Measurements from ENCODE around the gene CCDC59. TPM values are rescaled to one million over a fixed set of nuclear protein-coding genes. Genes with fewer than 3 reads are reported as not detected.

Gene CCDC59
- total RNA-seq, 1 donor, result 47.4 TPM

DNA sequence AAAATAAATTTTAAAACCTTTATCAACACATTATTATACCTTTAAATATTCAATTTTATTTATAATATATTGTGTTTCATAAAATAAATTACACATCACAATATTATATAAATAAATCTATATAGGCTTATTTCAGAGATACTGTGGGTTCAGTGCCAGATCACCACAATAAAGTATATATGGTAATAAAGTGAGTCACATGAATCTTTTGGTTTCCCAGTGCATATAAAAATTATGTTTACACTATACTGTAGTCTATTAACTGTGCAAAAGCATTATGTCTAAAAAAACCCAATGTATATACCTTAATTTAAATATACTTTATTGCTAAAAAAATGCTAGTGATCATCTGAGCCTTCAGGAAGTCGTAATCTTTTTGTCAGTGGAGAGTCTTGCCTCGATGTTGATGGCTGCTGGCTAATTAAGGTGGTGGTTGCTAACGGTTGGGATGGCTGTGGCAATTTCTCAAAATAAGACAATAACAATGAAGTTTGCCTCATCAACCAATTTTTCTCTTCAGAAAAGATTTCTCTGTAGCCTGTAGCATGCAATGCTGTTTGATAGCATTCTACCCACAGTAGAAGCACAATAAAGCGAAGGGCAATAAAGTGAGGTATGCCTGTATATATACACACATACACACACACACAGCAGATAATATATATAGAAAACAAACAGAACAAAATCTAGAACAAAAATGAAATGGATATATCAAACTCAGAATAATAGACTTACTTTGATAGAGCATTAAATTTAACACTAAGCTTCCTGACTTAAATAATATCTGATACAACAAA lies 32.4 kb downstream of the CCDC59 start:
- H3K4me1 ChIP-seq (ENCODE audit: insufficient read depth, low read length), result no peaks in the 10 kb centered on the region
- H2AFZ ChIP-seq (ENCODE audit: low read length), result no peak overlapping the region
- H3K27me3 ChIP-seq (ENCODE audit: insufficient read depth, low read length), result no peaks in the 10 kb centered on the region
- TF ChIP-seq, protein P1, sequence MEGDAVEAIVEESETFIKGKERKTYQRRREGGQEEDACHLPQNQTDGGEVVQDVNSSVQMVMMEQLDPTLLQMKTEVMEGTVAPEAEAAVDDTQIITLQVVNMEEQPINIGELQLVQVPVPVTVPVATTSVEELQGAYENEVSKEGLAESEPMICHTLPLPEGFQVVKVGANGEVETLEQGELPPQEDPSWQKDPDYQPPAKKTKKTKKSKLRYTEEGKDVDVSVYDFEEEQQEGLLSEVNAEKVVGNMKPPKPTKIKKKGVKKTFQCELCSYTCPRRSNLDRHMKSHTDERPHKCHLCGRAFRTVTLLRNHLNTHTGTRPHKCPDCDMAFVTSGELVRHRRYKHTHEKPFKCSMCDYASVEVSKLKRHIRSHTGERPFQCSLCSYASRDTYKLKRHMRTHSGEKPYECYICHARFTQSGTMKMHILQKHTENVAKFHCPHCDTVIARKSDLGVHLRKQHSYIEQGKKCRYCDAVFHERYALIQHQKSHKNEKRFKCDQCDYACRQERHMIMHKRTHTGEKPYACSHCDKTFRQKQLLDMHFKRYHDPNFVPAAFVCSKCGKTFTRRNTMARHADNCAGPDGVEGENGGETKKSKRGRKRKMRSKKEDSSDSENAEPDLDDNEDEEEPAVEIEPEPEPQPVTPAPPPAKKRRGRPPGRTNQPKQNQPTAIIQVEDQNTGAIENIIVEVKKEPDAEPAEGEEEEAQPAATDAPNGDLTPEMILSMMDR (IDR thresholded peaks at IDR 0.05; ENCODE audit: extremely low read depth, low read depth, low read length), result no peak
- H3K4me2 ChIP-seq (ENCODE audit: insufficient read depth, low read length), result no peak overlapping the region
- H3K36me3 ChIP-seq (ENCODE audit: insufficient read depth, low read length), result no peaks in the 10 kb centered on the region
- H3K4me3 ChIP-seq (ENCODE audit: insufficient read depth, low read length), result no peak overlapping the region
- H3K27ac ChIP-seq (ENCODE audit: low read depth, low read length), result no peak overlapping the region
- no peaks in the 10 kb centered on the region for H4K20me1 ChIP-seq (ENCODE audit: insufficient read depth, low read length)
- H3K79me2 ChIP-seq (ENCODE audit: insufficient read depth, low read length), result no peaks in the 10 kb centered on the region
- no peak for DNase-seq (ENCODE audit: insufficient read length, low spot score, missing footprints)
- no peaks in the 10 kb centered on the region for H3K9me3 ChIP-seq (ENCODE audit: low read depth, low read length)

DNA sequence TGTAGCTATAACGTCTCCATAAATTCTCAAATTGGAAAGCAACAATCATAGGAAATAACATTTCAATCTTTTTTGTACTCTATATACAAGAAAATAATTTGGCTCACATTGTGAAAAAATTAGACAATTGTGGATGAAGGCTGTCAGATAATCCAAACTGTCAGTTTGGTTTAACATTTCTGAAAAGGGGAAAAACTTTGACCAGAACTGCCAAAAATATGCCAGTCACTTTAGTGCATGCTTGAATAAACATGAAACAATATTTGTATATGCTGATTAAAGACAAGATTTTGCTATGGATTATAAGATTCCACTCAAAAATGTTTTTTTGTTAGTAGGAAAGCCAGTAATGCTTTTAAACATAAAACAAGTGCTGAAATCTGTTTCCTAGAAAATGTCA lies 38.9 kb downstream of the CCDC59 start:
- TF ChIP-seq, protein P1 (IDR thresholded peaks at IDR 0.05; ENCODE audit: extremely low read depth, low read depth, low read length), result no peak
- no peak overlapping the region for H2AFZ ChIP-seq (ENCODE audit: low read length)
- no peaks in the 10 kb centered on the region for H4K20me1 ChIP-seq (ENCODE audit: insufficient read depth, low read length)
- H3K79me2 ChIP-seq (ENCODE audit: insufficient read depth, low read length), result no peaks in the 10 kb centered on the region
- no peaks in the 10 kb centered on the region for H3K36me3 ChIP-seq (ENCODE audit: insufficient read depth, low read length)
- no peak for DNase-seq (ENCODE audit: insufficient read length, low spot score, missing footprints)
- H3K9me3 ChIP-seq (ENCODE audit: low read depth, low read length), result no peaks in the 10 kb centered on the region
- no peak overlapping the region for H3K27ac ChIP-seq (ENCODE audit: low read depth, low read length)
- H3K27me3 ChIP-seq (ENCODE audit: insufficient read depth, low read length), result no peaks in the 10 kb centered on the region
- no peak overlapping the region for H3K4me2 ChIP-seq (ENCODE audit: insufficient read depth, low read length)
- H3K4me1 ChIP-seq (ENCODE audit: insufficient read depth, low read length), result no peaks in the 10 kb centered on the region
- no peak overlapping the region for H3K4me3 ChIP-seq (ENCODE audit: insufficient read depth, low read length)

DNA sequence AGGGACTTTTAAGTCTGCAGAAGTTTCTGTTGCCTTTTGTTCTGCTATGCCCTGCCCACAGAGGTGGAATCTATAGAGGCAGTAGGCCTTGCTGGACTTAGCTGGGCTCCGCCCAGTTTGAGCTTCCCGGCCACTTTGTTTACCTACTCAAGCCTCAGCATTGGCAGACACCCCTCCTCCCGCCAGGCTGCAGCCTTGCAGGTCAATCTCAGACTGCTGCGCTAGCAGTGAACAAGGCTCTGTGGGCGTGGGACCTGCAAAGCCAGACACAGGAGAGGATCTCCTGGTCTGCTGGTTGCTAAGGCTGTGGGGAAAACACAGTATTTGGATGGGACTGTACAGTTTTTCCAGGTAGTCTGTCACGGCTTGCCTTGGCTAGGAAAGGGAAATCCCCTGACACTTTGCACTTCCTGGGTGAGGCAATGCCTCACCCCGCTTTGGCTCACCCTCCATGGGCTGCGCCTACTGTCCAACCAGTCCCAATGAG lies 43.7 kb downstream of the CCDC59 start:
- Histone ChIP-seq H2AFZ (ENCODE audit: low read length) (no peak overlapping the region), H3K4me3 (ENCODE audit: insufficient read depth, low read length) (no peak overlapping the region), H3K4me2 (ENCODE audit: insufficient read depth, low read length) (no peak overlapping the region), H3K79me2 (ENCODE audit: insufficient read depth, low read length) (no peaks in the 10 kb centered on the region), H3K27ac (ENCODE audit: low read depth, low read length) (no peak overlapping the region), H3K36me3 (ENCODE audit: insufficient read depth, low read length) (no peaks in the 10 kb centered on the region), H4K20me1 (ENCODE audit: insufficient read depth, low read length) (no peaks in the 10 kb centered on the region), H3K27me3 (ENCODE audit: insufficient read depth, low read length) (no peaks in the 10 kb centered on the region), H3K9me3 (ENCODE audit: low read depth, low read length) (no peaks in the 10 kb centered on the region), H3K4me1 (ENCODE audit: insufficient read depth, low read length) (no peaks in the 10 kb centered on the region)
- DNase-seq (ENCODE audit: insufficient read length, low spot score, missing footprints), result no peak
- TF ChIP-seq, protein P1 (IDR thresholded peaks at IDR 0.05; ENCODE audit: extremely low read depth, low read depth, low read length), result no peak

Other genes with a start within 250 kb of the CCDC59 start
- 18.1 and 20.6 TPM in 2 replicates for gene METTL25, start 142 bp upstream of the CCDC59 start, total RNA-seq

Measured in osteoblast (primary cell).